GM12878 (cell line): ENCODE measurements around the gene RGN. TPM values are rescaled to one million over a fixed set of nuclear protein-coding genes. Genes with fewer than 3 reads are reported as not detected.

Experiments used
- ATAC-seq: fragments of 200-7000 bp; cut with Tn5 transposase; 3 replicates; pipeline ENCODE4 v1.9.1; 2020; ENCODE audit warnings: mild to moderate bottlenecking, moderate library complexity
- BruUV-seq: library from RNA; stranded (reverse); fragments of 400-500 nt; replicated peaks from 2 replicates; lab custom pipeline; 2021; lab: Mats Ljungman, UMichigan
- CTCF ChIA-PET: fragments of 300-600 bp; sonication (Branson Sonifier 250); formaldehyde crosslinking; extraction: SDS; loops from one replicate; lab custom pipeline; 2021; ENCODE audit warnings: inconsistent platforms; lab: Yijun Ruan, JAX
- POLR2A ChIA-PET: fragments of 350-600 bp; formaldehyde crosslinking; extraction: SDS; loops from one replicate; lab custom pipeline; 2021; ENCODE audit warnings: inconsistent platforms; lab: Charles Lee
- RAD21 ChIA-PET: fragments of 300-600 bp; sonication (Branson Sonifier 250); formaldehyde crosslinking; loops from one replicate; lab custom pipeline; 2023; ENCODE audit warnings: antibody characterized with exemption; ENCODE audit not compliant: unreplicated experiment; lab: Charles Lee
- SMC1A ChIA-PET: fragments of 300-600 bp; sonication (Branson Sonifier 250); formaldehyde crosslinking; loops from one replicate; lab custom pipeline; 2023; ENCODE audit not compliant: unreplicated experiment, uncharacterized antibody; lab: Charles Lee
- DNase-seq: peaks from one replicate; pipeline ENCODE4 v3.0.0-alpha.2; 2011; ENCODE audit warnings: low read depth, low spot score
- FAIRE-seq: peaks from 3 replicates; lab custom pipeline; 2011; peaks lifted over from hg19 to GRCh38; lab: Jason Lieb, UNC
- H2AFZ ChIP-seq: 2 replicates; pipeline ENCODE4 v1.6.0; 2011; ENCODE audit warnings: low read depth, low read length, control low read depth; ENCODE audit not compliant: control insufficient read depth
- H3K27ac ChIP-seq: 2 replicates; pipeline ENCODE4 v1.5.1; 2011; ENCODE audit warnings: control low read depth; ENCODE audit not compliant: control insufficient read depth, insufficient read depth
- H3K27me3 ChIP-seq, 2 experiments: replicated peaks in 1 of 2; 2 replicates each; pipeline versions ENCODE4 v1.6.0 to v1.6.1; 2011; ENCODE audit warnings: low read length in 1 of 2; ENCODE audit not compliant: control insufficient read depth in 2 of 2, insufficient read depth in 2 of 2
- H3K36me3 ChIP-seq, 2 experiments: 2 replicates each; pipeline ENCODE4 v1.5.1; 2011; ENCODE audit warnings: low read length in 1 of 2; ENCODE audit not compliant: control insufficient read depth in 2 of 2, insufficient read depth in 2 of 2
- H3K4me1 ChIP-seq: 2 replicates; pipeline ENCODE4 v1.6.1; 2011; ENCODE audit warnings: mild to moderate bottlenecking, low read length, moderate library complexity, mixed read lengths; ENCODE audit not compliant: control insufficient read depth, insufficient read depth
- H3K4me2 ChIP-seq: 2 replicates; pipeline ENCODE4 v1.6.0; 2011; ENCODE audit warnings: control low read depth; ENCODE audit not compliant: control insufficient read depth, insufficient read depth
- H3K4me3 ChIP-seq: fragments of 200-600 bp; sonication (generic); 2 replicates; pipeline ENCODE4 v1.5.1; 2016
- H3K79me2 ChIP-seq: 2 replicates; pipeline ENCODE4 v1.6.0; 2011; ENCODE audit warnings: low read length; ENCODE audit not compliant: control insufficient read depth, insufficient read depth
- H3K9ac ChIP-seq: 2 replicates; pipeline ENCODE4 v1.8.0; 2011; ENCODE audit warnings: low read length, control low read depth, mixed read lengths; ENCODE audit not compliant: control insufficient read depth, insufficient read depth
- H3K9me3 ChIP-seq: replicated peaks from 3 replicates; pipeline ENCODE4 v1.5.1; 2011; ENCODE audit warnings: mild to moderate bottlenecking, low read length; ENCODE audit not compliant: control insufficient read depth, insufficient read depth
- H4K20me1 ChIP-seq: 2 replicates; pipeline ENCODE4 v1.6.0; 2011; ENCODE audit not compliant: control insufficient read depth, insufficient read depth
- BACH1 ChIP-seq: fragments of 450-650 bp; IDR thresholded peaks from 2 replicates; pipeline ENCODE4 v1.6.1; 2017; ENCODE audit warnings: mild to moderate bottlenecking, borderline replicate concordance
- CHD1 ChIP-seq: IDR thresholded peaks from 2 replicates; pipeline ENCODE4 v1.6.1; 2012; ENCODE audit warnings: low read depth, low read length, improper control_type of control experiment
- LARP7 ChIP-seq: fragments of 450-650 bp; IDR thresholded peaks from 2 replicates; pipeline ENCODE4 v1.6.1; 2017; ENCODE audit warnings: mild to moderate bottlenecking
- NFYA ChIP-seq: IDR thresholded peaks from 2 replicates; pipeline ENCODE4 v1.6.1; 2011; ENCODE audit warnings: low read depth, mild to moderate bottlenecking, low read length, improper control_type of control experiment, borderline replicate concordance
- NR2F1 ChIP-seq: fragments of 450-650 bp; conservative IDR thresholded peaks from 2 replicates; pipeline ENCODE4 v1.6.1; 2017; ENCODE audit warnings: mild to moderate bottlenecking
- SIX5 ChIP-seq: IDR thresholded peaks from 2 replicates; pipeline ENCODE4 v1.6.1; 2011; ENCODE audit warnings: mild to moderate bottlenecking, low read depth, low read length, moderate library complexity; ENCODE audit not compliant: severe bottlenecking
- WGBS: methylation state at CpG from one replicate; pipeline ENCODE4 v1.1.6; 2016; ENCODE audit warnings: low lambda C conversion rate; ENCODE audit not compliant: insufficient replicate concordance, insufficient coverage; ENCODE audit errors: missing lambda C conversion rate; 5-methylcytosine and 5-hydroxymethylcytosine counted together
- in situ Hi-C: fragments of 300-500 bp; cut with MboI; formaldehyde crosslinking; loops from 9 replicates; pipeline ENCODE4 v1.14.3; 2018; ENCODE audit warnings: mixed read lengths
- intact Hi-C: fragments of 100-400 bp; cut with micrococcal nuclease; formaldehyde crosslinking; loops from one replicate; pipeline ENCODE4 v1.14.2; 2022; ENCODE audit not compliant: unreplicated experiment
- polyA plus RNA-seq, 11 experiments: library from polyadenylated mRNA; depleted of rRNA in 4 of 11; unstranded in 6 of 11; stranded (reverse) in 5 of 11; fragments of >200 nt; fragmentation: Nextera tagmentation in 4 of 11; fragmentation: Illumina TruSeq in 1 of 11; extraction: Ambion mirVana in 4 of 11; extraction: Trizol in 1 of 11; gene quantifications; 1 replicate in 1 of 11; 2 replicates in 10 of 11; pipeline versions ENCODE4 v1.2.1 to v1.2.3, GENCODE V29; 2011 to 2016; ENCODE audit warnings: inconsistent platforms in 2 of 11, missing spikeins in 2 of 11, low read depth in 1 of 11
- total RNA-seq, 4 experiments: library from RNA; depleted of rRNA in 3 of 4; stranded (reverse); fragments of >200 nt in 3 of 4; fragmentation: Illumina TruSeq in 1 of 4; extraction: Trizol in 1 of 4; gene quantifications; 2 replicates each; pipeline versions ENCODE4 v1.2.1 to v1.2.3, GENCODE V29; 2013 to 2021
- TF ChIP-seq, protein P1 (sequence below): fragments of 450-650 bp; conservative IDR thresholded peaks from 2 replicates; pipeline ENCODE4 v1.6.1; 2017; ENCODE audit warnings: mild to moderate bottlenecking, moderate library complexity
- TF ChIP-seq, protein P2 (sequence below): IDR thresholded peaks from 2 replicates; pipeline ENCODE4 v1.6.1; 2012; ENCODE audit warnings: mild to moderate bottlenecking, low read depth, low read length

Gene RGN
- total and polyA plus RNA-seq, 10 of the 15 experiments (the other 5 are each of a cell fraction or from before 2014, with no cell fraction given): 0.15 TPM; not detected in 9

DNA sequence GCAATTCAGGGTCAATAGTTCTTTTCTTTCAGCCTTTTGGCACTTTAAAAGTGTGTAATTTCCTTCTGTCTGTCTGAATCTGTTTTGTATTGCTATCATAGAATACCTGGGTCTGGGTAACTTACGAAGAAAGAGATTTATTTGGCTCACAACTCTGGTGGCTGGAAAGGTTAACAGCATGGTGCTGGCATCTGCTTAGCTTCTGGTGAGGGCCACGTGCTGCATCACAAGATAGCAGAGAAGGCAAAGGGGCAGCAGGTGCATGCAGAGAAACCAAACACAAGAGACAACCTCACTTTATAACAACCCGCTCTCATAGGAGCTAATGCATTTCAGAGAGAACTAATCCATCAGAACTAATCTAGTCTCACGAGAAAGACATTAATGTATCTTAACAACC is 18.8 kb downstream of the RGN start (continued):
- TF ChIP-seq BACH1: no peak
- TF ChIP-seq CHD1: no peak
- no peak for TF ChIP-seq SIX5
- TF ChIP-seq, protein P1, sequence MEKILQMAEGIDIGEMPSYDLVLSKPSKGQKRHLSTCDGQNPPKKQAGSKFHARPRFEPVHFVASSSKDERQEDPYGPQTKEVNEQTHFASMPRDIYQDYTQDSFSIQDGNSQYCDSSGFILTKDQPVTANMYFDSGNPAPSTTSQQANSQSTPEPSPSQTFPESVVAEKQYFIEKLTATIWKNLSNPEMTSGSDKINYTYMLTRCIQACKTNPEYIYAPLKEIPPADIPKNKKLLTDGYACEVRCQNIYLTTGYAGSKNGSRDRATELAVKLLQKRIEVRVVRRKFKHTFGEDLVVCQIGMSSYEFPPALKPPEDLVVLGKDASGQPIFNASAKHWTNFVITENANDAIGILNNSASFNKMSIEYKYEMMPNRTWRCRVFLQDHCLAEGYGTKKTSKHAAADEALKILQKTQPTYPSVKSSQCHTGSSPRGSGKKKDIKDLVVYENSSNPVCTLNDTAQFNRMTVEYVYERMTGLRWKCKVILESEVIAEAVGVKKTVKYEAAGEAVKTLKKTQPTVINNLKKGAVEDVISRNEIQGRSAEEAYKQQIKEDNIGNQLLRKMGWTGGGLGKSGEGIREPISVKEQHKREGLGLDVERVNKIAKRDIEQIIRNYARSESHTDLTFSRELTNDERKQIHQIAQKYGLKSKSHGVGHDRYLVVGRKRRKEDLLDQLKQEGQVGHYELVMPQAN: no peak

DNA sequence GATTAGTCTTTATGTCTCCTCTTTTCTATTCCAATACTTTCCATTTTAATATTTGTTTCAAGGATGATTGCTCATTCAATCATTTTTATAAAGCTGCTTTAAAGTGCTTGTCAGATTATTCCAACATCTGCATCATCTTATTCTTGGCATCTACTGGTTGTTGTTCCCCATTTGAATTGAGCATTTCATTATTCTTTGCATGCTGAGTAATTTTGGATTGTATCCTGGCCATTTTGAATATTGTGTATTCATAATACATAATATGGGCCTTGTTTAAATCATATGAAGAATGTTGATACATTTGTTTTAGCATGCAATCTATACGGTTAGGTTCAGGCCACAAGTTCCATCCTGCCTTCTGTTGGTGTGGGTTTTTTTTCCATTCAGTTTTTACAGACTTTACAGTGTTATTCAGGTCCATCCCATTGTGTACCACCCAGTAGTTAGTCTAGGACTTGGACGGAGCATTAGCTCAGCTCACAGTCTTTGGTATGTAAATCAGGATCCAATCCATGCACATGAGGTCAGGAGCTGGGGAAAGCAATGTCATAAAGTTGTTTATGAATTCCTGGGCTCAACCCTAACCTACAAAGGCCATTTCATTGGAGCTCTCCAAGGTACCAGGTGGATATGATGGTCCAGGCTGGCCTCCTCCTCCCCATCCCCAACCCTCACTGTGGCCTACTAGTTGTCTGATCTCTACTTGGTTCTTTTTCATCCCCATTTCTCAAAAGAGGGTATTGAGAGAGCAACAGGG is 20.3 kb downstream of the RGN start:
- H4K20me1 ChIP-seq: no peaks in the 10 kb centered on the region
- FAIRE-seq (no peak), DNase-seq (no peak), ATAC-seq (no peak)
- no peak overlapping the region for H3K27ac ChIP-seq
- H3K36me3 ChIP-seq: no peaks in the 10 kb centered on the region
- WGBS: 0% methylated on average over 2 of the region's 2 CpGs
- no peak overlapping the region for H3K4me2 ChIP-seq
- TF ChIP-seq NFYA: no peak
- TF ChIP-seq, protein P2, sequence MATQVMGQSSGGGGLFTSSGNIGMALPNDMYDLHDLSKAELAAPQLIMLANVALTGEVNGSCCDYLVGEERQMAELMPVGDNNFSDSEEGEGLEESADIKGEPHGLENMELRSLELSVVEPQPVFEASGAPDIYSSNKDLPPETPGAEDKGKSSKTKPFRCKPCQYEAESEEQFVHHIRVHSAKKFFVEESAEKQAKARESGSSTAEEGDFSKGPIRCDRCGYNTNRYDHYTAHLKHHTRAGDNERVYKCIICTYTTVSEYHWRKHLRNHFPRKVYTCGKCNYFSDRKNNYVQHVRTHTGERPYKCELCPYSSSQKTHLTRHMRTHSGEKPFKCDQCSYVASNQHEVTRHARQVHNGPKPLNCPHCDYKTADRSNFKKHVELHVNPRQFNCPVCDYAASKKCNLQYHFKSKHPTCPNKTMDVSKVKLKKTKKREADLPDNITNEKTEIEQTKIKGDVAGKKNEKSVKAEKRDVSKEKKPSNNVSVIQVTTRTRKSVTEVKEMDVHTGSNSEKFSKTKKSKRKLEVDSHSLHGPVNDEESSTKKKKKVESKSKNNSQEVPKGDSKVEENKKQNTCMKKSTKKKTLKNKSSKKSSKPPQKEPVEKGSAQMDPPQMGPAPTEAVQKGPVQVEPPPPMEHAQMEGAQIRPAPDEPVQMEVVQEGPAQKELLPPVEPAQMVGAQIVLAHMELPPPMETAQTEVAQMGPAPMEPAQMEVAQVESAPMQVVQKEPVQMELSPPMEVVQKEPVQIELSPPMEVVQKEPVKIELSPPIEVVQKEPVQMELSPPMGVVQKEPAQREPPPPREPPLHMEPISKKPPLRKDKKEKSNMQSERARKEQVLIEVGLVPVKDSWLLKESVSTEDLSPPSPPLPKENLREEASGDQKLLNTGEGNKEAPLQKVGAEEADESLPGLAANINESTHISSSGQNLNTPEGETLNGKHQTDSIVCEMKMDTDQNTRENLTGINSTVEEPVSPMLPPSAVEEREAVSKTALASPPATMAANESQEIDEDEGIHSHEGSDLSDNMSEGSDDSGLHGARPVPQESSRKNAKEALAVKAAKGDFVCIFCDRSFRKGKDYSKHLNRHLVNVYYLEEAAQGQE: peak; percentile 64; the same call in 1 of the 2 replicates
- TF ChIP-seq LARP7: no peak
- TF ChIP-seq NR2F1: no peak
- no TSS peak for BruUV-seq
- in situ Hi-C loops (no loop called here), intact Hi-C loops (loop anchor here (10.0 kb wide), 1 partner anchor 294 kb away; no protein-coding TSS in a partner anchor)
- ChIA-PET SMC1A (no interaction called here), RAD21 (no interaction called here), CTCF (no interaction called here), POLR2A (no interaction called here)
- peaks cover 0 to 2% of the 10 kb centered on the region in 2 experiments; a peak in 1 of 4 replicates for H3K27me3 ChIP-seq
- no peaks in the 10 kb centered on the region; the same call in 2 of the 3 replicates for H3K9me3 ChIP-seq
- H2AFZ ChIP-seq: no peak overlapping the region
- no peak overlapping the region for H3K4me3 ChIP-seq
- no peaks in the 10 kb centered on the region for H3K79me2 ChIP-seq
- H3K4me1 ChIP-seq: no peaks in the 10 kb centered on the region
- H3K9ac ChIP-seq: no peak overlapping the region
